HEK293T (cell line): ENCODE data around the gene RBM6.

ENCODE experiments used
- CTCF ChIA-PET: fragments of 350-600 bp; formaldehyde crosslinking; extraction: SDS; loops from one replicate; lab custom pipeline; 2021; ENCODE audit warnings: antibody characterized with exemption, inconsistent platforms; lab: Yijun Ruan, JAX
- POLR2A ChIA-PET: fragments of 350-600 bp; formaldehyde crosslinking; extraction: SDS; loops from one replicate; lab custom pipeline; 2020; ENCODE audit warnings: antibody characterized with exemption, inconsistent platforms; lab: Yijun Ruan, JAX
- DNase-seq: peaks from one replicate; pipeline ENCODE4 v3.0.0; 2012; ENCODE audit warnings: mixed read lengths; ENCODE audit errors: extremely low spot score
- ARNT ChIP-seq: fragments of 450-650 bp; IDR thresholded peaks from 2 replicates; pipeline ENCODE4 v1.6.1; 2017; ENCODE audit warnings: mild to moderate bottlenecking
- BHLHE40 ChIP-seq: fragments of 450-650 bp; IDR thresholded peaks from 2 replicates; pipeline ENCODE4 v1.6.1; 2016; ENCODE audit warnings: mild to moderate bottlenecking, moderate library complexity, borderline replicate concordance
- CTBP1 ChIP-seq: fragments of 450-650 bp; IDR thresholded peaks from 2 replicates; pipeline ENCODE4 v1.6.1; 2016; ENCODE audit warnings: borderline replicate concordance
- ELF4 ChIP-seq: fragments of 450-650 bp; IDR thresholded peaks from 2 replicates; pipeline ENCODE4 v1.6.1; 2017; ENCODE audit warnings: antibody characterized with exemption
- FOXA1 ChIP-seq: fragments of 450-650 bp; IDR thresholded peaks from 2 replicates; pipeline ENCODE4 v1.6.1; 2016; ENCODE audit warnings: mild to moderate bottlenecking
- FOXK2 ChIP-seq: fragments of 450-650 bp; IDR thresholded peaks from 2 replicates; pipeline ENCODE4 v1.6.1; 2016; ENCODE audit warnings: mild to moderate bottlenecking
- FOXM1 ChIP-seq: fragments of 450-650 bp; IDR thresholded peaks from 2 replicates; pipeline ENCODE4 v1.6.1; 2017; ENCODE audit warnings: mild to moderate bottlenecking, borderline replicate concordance
- HDGF ChIP-seq: fragments of 450-650 bp; IDR thresholded peaks from 2 replicates; pipeline ENCODE4 v1.6.1; 2017; ENCODE audit warnings: antibody characterized with exemption, borderline replicate concordance
- L3MBTL2 ChIP-seq: fragments of 450-650 bp; conservative IDR thresholded peaks from 2 replicates; pipeline ENCODE4 v1.6.1; 2016; ENCODE audit warnings: mild to moderate bottlenecking
- LEF1 ChIP-seq: fragments of 450-650 bp; IDR thresholded peaks from 2 replicates; pipeline ENCODE4 v1.6.1; 2017; ENCODE audit warnings: mild to moderate bottlenecking, borderline replicate concordance
- NFRKB ChIP-seq: fragments of 450-650 bp; IDR thresholded peaks from 2 replicates; pipeline ENCODE4 v1.6.1; 2016; ENCODE audit warnings: mild to moderate bottlenecking, moderate library complexity
- PKNOX1 ChIP-seq: fragments of 450-650 bp; IDR thresholded peaks from 2 replicates; pipeline ENCODE4 v1.6.1; 2016
- SP1 ChIP-seq: fragments of 450-650 bp; IDR thresholded peaks from 2 replicates; pipeline ENCODE4 v1.6.1; 2017
- SUZ12 ChIP-seq: fragments of 450-650 bp; IDR thresholded peaks from 2 replicates; pipeline ENCODE4 v1.6.1; 2016; ENCODE audit warnings: mild to moderate bottlenecking
- TARDBP ChIP-seq: fragments of 450-650 bp; IDR thresholded peaks from 2 replicates; pipeline ENCODE4 v1.6.1; 2016
- ZNF384 ChIP-seq: fragments of 450-650 bp; IDR thresholded peaks from 2 replicates; pipeline ENCODE4 v1.6.1; 2016

The RBM6 gene

GRCh38 chr3:50088725-50089608, 149.0 kb downstream of the RBM6 start, which contains the start of gene RBM5:
TSS of gene RBM5 (plus strand) at chr3:50088919. CDS start at chr3:50090435, 1,516 bp downstream.
- no peak for TF ChIP-seq FOXM1
- TF ChIP-seq ZNF384: no peak
- peak; percentile 90 for TF ChIP-seq NFRKB
- peak; percentile 89 for TF ChIP-seq PKNOX1
- ChIA-PET CTCF (no interaction called here), POLR2A (interaction anchor here (0.6 to 1.6 kb wide), 4 partner anchors 12 to 159 kb away, joined by 3 to 7 read pairs (median 4); partner anchors contain the start of genes MON1A and RBM6)
- DNase-seq: peak; percentile 97

- CTCF ChIA-PET: no interaction called here
- no peak for DNase-seq
- TF ChIP-seq FOXA1: no peak
- no peak for TF ChIP-seq ARNT
- no peak for TF ChIP-seq ZNF384
- TF ChIP-seq ELF4: no peak
- TF ChIP-seq SUZ12: no peak
- no peak for TF ChIP-seq NFRKB
- no peak for TF ChIP-seq PKNOX1
- POLR2A ChIA-PET: interaction anchor here (0.6 to 1.6 kb wide), 3 partner anchors 31 to 160 kb away, joined by 3 to 7 read pairs (median 4); partner anchors contain the start of genes MON1A and RBM6
These were observed 149.6 kb downstream of the RBM6 start for GRCh38 chr3:50089609-50089945.

- ChIA-PET POLR2A (no interaction called here), CTCF (no interaction called here)
- TF ChIP-seq NFRKB (no peak), PKNOX1 (no peak), ZNF384 (no peak), LEF1 (no peak), TARDBP (no peak), ARNT (no peak), SUZ12 (no peak), ELF4 (no peak), BHLHE40 (no peak), CTBP1 (no peak), SP1 (no peak), FOXK2 (no peak), HDGF (no peak), L3MBTL2 (no peak), FOXM1 (no peak), FOXA1 (no peak)
- DNase-seq: no peak
These were observed 151.0 kb downstream of the RBM6 start for GRCh38 chr3:50090984-50091383.

GRCh38 chr3:50095352-50095998, 155.5 kb downstream of the RBM6 start:
- POLR2A ChIA-PET: no interaction called here

GRCh38 chr3:50100386-50100785, 160.4 kb downstream of the RBM6 start:
- ChIA-PET CTCF (no interaction called here), POLR2A (interaction anchor here (0.7 kb wide), 1 partner anchor 12 kb away, joined by 3 read pairs; the partner anchor contains the start of gene RBM5)
- TF ChIP-seq TARDBP (no peak), PKNOX1 (no peak), LEF1 (no peak)
- DNase-seq: no peak

More at GRCh38 chr3:50095352-50095998, 155.5 kb downstream of the RBM6 start:
- TF ChIP-seq ZNF384: no peak
- no peak for TF ChIP-seq PKNOX1
- no peak for TF ChIP-seq HDGF
- no peak for TF ChIP-seq ELF4
- TF ChIP-seq TARDBP: no peak
- TF ChIP-seq BHLHE40: no peak
- no peak for TF ChIP-seq CTBP1
- CTCF ChIA-PET: no interaction called here
- DNase-seq: no peak
